Right lobe of liver (tissue), 4 donors: ENCODE data around the gene TMEM191B.
"Not testable (repeated sequence)": the region's sequence is repeated elsewhere in the genome, so short reads cannot be mapped to it uniquely, and the experiment has no call there.

Experiments used
- POLR2A ChIP-seq: fragments of 450-650 bp; IDR thresholded peaks from one replicate; pipeline ENCODE4 v1.6.1; 2017; ENCODE audit warnings: antibody characterized with exemption, mild to moderate bottlenecking
- TF ChIP-seq, protein P1 (sequence below), 4 donors: fragments of 200-600 bp in 3 of 4; fragments of 450-650 bp in 1 of 4; IDR thresholded peaks; one replicate each; pipeline versions ENCODE4 v1.5.1 to v1.8.0; 2016 to 2022; ENCODE audit warnings: antibody characterized with exemption in 4 of 4, mild to moderate bottlenecking in 2 of 4
- donor health status: DM: no; HTN: no; CAD: no.
- donor health status: DM: no; HTN: no; CAD: no.
- donor health status: DM: no; HTN: yes; CAD: no.

GRCh38 chr22:18528597-18529415, 1.2 kb downstream of the TMEM191B start:
- TF ChIP-seq, protein P1, sequence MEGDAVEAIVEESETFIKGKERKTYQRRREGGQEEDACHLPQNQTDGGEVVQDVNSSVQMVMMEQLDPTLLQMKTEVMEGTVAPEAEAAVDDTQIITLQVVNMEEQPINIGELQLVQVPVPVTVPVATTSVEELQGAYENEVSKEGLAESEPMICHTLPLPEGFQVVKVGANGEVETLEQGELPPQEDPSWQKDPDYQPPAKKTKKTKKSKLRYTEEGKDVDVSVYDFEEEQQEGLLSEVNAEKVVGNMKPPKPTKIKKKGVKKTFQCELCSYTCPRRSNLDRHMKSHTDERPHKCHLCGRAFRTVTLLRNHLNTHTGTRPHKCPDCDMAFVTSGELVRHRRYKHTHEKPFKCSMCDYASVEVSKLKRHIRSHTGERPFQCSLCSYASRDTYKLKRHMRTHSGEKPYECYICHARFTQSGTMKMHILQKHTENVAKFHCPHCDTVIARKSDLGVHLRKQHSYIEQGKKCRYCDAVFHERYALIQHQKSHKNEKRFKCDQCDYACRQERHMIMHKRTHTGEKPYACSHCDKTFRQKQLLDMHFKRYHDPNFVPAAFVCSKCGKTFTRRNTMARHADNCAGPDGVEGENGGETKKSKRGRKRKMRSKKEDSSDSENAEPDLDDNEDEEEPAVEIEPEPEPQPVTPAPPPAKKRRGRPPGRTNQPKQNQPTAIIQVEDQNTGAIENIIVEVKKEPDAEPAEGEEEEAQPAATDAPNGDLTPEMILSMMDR (IDR thresholded peaks at IDR 0.05) = not testable (repeated sequence)
- not testable (repeated sequence) for TF ChIP-seq POLR2A
